Measurements from ENCODE around the gene FOCAD. TPM values are rescaled to one million over a fixed set of nuclear protein-coding genes. Genes with fewer than 3 reads are reported as not detected.
A peak's percentile ranks its signal among the peaks of the same experiment; 100 is the strongest.

The FOCAD gene
- total RNA-seq, 2 experiments from 2014 or later: 21.2 to 28.3 TPM

DNA sequence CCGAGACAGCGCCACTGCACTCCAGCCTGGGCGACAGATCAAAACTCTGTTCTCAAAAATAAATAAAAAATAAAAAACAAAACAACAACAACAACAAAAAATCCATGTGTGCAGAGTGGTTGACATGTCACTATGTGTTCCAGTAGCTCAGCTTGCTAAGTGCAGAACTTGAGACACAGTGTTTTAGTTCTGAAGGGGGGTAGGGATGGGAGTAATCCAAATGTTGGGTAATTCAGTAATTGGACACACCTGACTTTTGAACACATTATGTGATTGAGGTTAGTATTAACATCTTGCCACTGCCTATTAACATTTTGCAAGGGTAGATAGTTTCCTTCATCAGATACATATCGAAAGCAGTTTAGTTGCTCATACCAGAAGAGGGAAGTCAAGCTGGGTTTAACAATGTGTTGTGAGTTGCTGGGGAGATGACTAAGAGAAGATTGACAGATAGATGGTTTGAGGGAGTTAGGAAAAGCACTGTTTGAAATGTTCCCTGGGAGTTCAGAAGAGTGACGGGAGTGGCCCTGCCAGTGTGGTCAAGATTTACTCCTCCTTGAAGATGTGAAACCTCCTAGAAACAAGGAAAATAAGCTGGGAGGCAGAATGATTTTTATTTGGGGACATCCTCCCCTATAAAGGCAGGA is 346.5 kb downstream of the FOCAD start:
- no peaks in the 10 kb centered on the region for H3K27me3 Mint-ChIP-seq
- peaks cover 39% of the 10 kb centered on the region for H3K36me3 Mint-ChIP-seq
- no peak overlapping the region for H3K4me3 Mint-ChIP-seq
- ATAC-seq (ENCODE audit: low read depth) (peak; percentile 53), DNase-seq (no peak)
- H3K9me3 Mint-ChIP-seq: no peaks in the 10 kb centered on the region
- H3K27ac Mint-ChIP-seq: no peak overlapping the region
- POLR2A ChIA-PET: interaction anchor here (0.6 to 2.1 kb wide), 11 partner anchors 9 to 552 kb away, joined by 3 to 9 read pairs (median 5); partner anchors contain the start of gene MLLT3
- peaks cover 13% of the 10 kb centered on the region for H3K4me1 Mint-ChIP-seq

DNA sequence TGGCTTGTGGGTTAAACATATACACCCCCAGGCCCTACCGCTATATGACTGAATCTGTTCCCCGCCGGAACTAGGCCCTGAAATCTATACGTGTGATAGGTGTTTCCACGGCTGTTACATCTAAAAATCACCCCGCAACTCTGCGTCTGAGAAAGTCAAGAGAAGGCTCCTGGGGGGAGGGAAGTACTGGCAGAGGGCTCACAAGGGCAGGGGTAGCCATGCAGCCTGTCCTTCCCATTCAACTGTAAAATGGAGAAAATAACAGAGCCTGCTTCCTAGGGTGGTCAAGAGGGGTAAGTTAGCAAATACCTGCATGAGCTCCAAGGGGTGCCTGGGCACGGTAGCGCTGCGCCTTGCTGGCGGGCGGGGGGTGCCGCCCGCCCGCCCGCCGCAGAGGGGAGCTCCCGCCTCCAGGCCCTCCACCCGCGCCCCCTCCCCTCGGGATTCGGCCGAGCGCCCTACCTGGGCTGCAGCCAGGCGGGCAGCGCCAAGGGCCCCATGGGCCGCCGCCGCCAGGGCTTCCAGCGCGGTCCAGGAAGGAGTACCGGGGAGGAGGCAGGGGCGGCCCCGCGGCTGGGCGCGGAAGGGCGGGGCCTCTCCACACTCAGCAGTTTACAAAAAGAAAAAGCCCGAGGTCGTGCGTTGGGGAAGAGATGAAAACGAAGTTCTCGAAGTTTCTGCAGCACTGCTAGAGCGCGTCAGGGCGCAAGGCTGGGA is 347.2 kb downstream of the FOCAD start, which contains the start of gene HACD4:
HACD4 (minus strand) TSS at position 550 of the 717 bp plus-strand sequence; CDS start at position 500, 50 bp downstream.
- no peaks in the 10 kb centered on the region for H3K27me3 Mint-ChIP-seq
- H3K27ac Mint-ChIP-seq: peak within 1 kb of the TSS; percentile 69
- peaks cover 13% of the 10 kb centered on the region for H3K4me1 Mint-ChIP-seq
- H3K4me3 Mint-ChIP-seq: peak within 1 kb of the TSS; percentile 68
- DNase-seq: peak; percentile 83
- H3K36me3 Mint-ChIP-seq: peaks cover 32% of the 10 kb centered on the region
- peak; percentile 89 for ATAC-seq (ENCODE audit: low read depth)
- POLR2A ChIA-PET: interaction anchor here (0.5 to 2.1 kb wide), 13 partner anchors 8 to 1759 kb away, joined by 3 to 9 read pairs (median 4); partner anchors contain the start of gene MLLT3
- H3K9me3 Mint-ChIP-seq: no peaks in the 10 kb centered on the region

DNA sequence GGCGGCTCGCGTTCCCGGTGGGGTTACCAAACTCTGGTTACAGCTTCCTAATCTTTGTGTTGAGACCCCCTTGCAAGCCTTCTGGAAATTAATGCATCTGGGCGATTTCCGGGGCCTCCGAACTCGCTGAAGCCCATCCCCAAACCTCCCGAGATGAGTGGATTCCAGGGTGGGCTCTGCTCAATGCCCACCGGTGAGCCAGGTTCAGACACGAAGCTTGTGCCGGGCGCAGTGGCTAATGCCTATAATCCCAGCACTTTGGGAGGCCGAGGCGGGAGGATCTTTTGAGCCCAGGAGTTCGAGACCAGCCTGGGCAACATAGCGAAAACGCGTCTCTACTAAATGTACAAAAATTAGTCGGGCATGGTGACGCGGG is 347.7 kb downstream of the FOCAD start:
- ATAC-seq (ENCODE audit: low read depth) (no peak), DNase-seq (no peak)
- H3K36me3 Mint-ChIP-seq: peaks cover 31% of the 10 kb centered on the region
- H3K4me3 Mint-ChIP-seq: peak overlapping the region; percentile 68
- H3K9me3 Mint-ChIP-seq: no peaks in the 10 kb centered on the region
- H3K27me3 Mint-ChIP-seq: no peaks in the 10 kb centered on the region
- peak overlapping the region; percentile 69 for H3K27ac Mint-ChIP-seq
- POLR2A ChIA-PET: interaction anchor here (0.5 to 2.1 kb wide), 9 partner anchors 8 to 1760 kb away, joined by 3 to 9 read pairs (median 5); no protein-coding TSS in a partner anchor
- H3K4me1 Mint-ChIP-seq: peaks cover 12% of the 10 kb centered on the region

- peaks cover 25% of the 10 kb centered on the region for H3K36me3 Mint-ChIP-seq
- no peak overlapping the region for H3K4me3 Mint-ChIP-seq
- peaks cover 6% of the 10 kb centered on the region for H3K9me3 Mint-ChIP-seq
- ATAC-seq (ENCODE audit: low read depth) (no peak), DNase-seq (no peak)
- no peak overlapping the region for H3K27ac Mint-ChIP-seq
- POLR2A ChIA-PET: no interaction called here
- H3K27me3 Mint-ChIP-seq: no peaks in the 10 kb centered on the region
- H3K4me1 Mint-ChIP-seq: peaks cover 13% of the 10 kb centered on the region
These were observed 353.2 kb downstream of the FOCAD start for GRCh38 chr9:21037278-21037677.

DNA sequence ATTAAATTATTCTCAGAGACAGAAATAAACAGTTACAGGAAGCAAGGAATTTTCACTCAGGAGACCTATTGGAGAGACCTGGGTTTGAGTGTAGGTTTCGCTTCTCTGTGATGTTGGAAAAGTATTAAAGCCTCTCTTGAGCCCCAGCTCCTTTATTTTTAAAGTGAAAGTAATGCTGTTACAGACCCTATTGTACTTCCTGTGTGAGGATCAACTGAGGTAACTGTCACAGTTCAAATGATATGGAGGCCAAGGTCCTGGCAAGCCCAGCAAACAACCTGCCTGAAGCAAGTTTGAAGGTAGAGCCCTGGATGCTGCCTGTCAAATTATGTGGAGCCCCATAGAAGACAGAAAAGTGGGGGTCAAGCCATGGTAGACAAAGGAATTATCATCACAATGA is 355.2 kb downstream of the FOCAD start:
- POLR2A ChIA-PET: interaction anchor here (0.5 to 1.8 kb wide), 3 partner anchors 8 to 1915 kb away, joined by 3 to 8 read pairs (median 4); partner anchors contain the start of gene HACD4
- Mint-ChIP-seq H3K36me3 (peaks cover 17% of the 10 kb centered on the region), H3K27me3 (peaks cover 2% of the 10 kb centered on the region), H3K9me3 (peaks cover 6% of the 10 kb centered on the region), H3K4me1 (peaks cover 7% of the 10 kb centered on the region), H3K27ac (peak overlapping the region; percentile 84), H3K4me3 (peak overlapping the region; percentile 42)
- ATAC-seq (ENCODE audit: low read depth) (peak; percentile 65), DNase-seq (no peak)

DNA sequence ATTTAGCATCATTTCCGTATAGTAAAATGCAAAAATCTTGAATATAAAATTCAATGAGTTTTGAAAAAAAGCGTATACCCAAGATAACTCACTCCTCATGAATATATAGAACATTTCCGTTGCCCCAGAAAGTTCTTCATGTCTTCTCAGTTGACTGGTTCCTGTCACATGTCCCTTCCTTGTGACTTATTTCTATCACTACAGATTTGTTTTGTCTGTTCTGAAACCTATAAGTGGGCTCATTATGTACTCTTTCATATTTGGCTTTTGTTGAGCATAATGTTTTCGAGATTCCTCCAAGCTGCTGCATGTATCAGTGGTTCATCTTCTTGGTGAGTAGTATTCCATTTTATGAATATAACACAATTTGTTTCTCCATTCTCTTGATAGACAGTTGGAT is 358.4 kb downstream of the FOCAD start:
- no peak for ATAC-seq (ENCODE audit: low read depth)
- Mint-ChIP-seq H3K36me3 (peaks cover 10% of the 10 kb centered on the region), H3K4me1 (peaks cover 10% of the 10 kb centered on the region), H3K27ac (no peak overlapping the region), H3K4me3 (no peak overlapping the region), H3K27me3 (peaks cover 2% of the 10 kb centered on the region), H3K9me3 (peaks cover 6% of the 10 kb centered on the region)
- DNase-seq: no peak
- POLR2A ChIA-PET: no interaction called here

DNA sequence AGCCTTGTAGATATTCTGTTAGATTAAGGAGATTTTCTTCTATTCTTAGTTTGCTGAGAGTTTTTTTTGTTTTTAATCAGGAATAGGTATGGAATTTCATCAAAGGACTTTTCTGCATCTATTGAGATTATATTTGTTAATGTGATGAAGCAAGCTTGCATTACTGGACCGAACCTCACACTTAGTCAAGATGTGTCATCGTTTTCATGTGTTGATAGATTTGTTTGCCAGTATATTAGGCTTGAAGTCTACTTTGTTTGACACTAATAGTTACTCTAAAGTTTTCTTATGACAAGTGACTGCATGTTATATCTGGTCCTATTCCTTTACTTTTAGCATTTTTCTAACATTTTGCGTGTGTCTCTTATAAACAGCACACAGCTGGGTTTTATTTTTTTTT is 359.8 kb downstream of the FOCAD start:
- Mint-ChIP-seq H3K9me3 (peaks cover 6% of the 10 kb centered on the region), H3K27ac (no peak overlapping the region), H3K4me3 (no peak overlapping the region), H3K4me1 (peaks cover 17% of the 10 kb centered on the region), H3K27me3 (peaks cover 5% of the 10 kb centered on the region), H3K36me3 (peaks cover 10% of the 10 kb centered on the region)
- POLR2A ChIA-PET: no interaction called here
- ATAC-seq (ENCODE audit: low read depth) (no peak), DNase-seq (no peak)

Small RNA genes lying within 50 kb of the gene (microRNA-seq; reads per million reads assigned to microRNA genes)
- 9.1 reads per million, percentile 12 among the genes with 10 or more reads in this experiment for gene MIR491

Other genes with a start within 250 kb of the FOCAD start
- 100 to 1,000 TPM; 112 TPM for gene MLLT3, start 61.8 kb upstream of the FOCAD start, total RNA-seq